ENCODE measurements around the gene XPO4.
"Not testable (repeated sequence)": the region's sequence is repeated elsewhere in the genome, so short reads cannot be mapped to it uniquely, and the experiment has no call there.

Gene XPO4

DNA sequence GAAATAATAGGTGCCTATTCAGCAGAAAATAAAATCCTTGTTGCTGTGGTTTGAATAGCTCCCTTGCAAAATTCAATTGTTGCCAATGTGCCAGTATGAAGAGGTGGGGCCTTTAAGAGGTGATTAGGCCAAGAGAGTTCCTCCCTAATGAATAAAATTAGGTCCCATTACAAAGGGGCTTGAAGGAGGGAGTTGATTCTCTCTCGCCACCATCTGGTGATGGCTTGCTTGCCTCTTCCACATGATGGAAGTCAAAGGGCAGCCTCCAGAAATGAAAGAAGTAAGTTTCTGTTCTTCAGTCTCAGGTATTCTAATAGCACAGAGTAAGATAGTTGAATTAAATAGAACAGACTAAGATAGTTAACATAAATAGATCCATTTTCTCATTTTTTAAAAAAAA is 125.8 kb downstream of the XPO4 start:
- DNase-seq, result no peak

DNA sequence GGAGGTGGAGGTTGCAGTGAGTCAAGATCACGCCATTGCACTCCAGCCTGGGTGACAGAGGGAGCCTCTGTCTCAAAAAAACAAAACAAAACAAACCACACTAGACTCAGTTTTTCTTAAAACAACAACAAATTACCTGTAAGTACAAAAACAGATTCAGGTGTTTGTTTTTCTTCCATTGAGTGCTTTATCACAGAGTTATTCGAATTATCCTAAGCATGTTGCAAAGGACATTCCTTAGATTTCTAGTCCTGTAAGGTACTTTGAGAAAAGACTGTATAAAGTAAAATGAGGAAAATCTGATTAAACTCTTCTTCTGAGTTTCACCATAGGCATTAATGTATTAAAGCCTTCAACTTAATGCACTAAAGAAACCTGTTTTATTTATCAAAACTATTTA is 126.6 kb downstream of the XPO4 start:
- DNase-seq, result no peak

GRCh38 chr13:20774746-20775145 is 127.8 kb downstream of the XPO4 start:
- no peak for DNase-seq

- peak; percentile 90 for DNase-seq
Observed at GRCh38 chr13:20773194-20774080, 129.1 kb downstream of the XPO4 start, which contains the start of gene EEF1AKMT1. Gene EEF1AKMT1, minus strand, starts transcription at chr13:20773961. Its CDS starts 16,363 bp downstream, at chr13:20757598.

DNA sequence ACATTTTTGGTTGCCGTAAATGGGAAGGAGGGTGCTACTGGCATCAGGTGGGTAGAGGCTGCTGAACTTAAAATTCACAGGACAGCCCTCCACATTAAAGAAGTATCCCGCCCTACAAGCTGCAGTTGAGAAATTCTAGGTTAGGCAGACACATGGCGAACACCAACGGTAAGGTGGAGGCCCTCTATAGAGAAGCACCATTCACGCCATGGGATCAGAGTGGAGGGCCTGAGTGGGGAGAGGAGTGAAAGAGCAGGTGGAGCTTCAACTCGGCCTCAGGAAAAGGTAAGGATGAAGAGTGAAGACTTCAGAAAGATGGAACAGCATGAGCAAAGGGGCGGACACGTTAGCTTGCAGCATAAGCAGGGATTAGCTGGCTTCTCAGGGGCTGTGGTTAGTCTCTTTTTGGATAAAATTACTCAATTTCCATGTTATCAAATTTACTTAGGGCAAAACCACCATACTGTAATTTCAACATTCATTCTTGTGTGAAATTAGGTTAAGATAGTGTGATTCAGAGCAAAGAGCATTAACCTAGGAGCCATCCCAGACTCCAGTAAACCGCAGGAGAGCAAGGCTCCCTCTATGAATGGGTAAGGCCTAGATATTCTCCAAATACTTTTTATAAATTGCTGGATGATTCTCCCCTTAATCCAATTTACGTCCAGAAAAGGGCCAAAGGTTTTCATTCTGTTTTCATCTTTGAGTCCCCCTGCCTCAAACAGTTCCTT is 130.0 kb downstream of the XPO4 start:
- DNase-seq, result no peak

DNA sequence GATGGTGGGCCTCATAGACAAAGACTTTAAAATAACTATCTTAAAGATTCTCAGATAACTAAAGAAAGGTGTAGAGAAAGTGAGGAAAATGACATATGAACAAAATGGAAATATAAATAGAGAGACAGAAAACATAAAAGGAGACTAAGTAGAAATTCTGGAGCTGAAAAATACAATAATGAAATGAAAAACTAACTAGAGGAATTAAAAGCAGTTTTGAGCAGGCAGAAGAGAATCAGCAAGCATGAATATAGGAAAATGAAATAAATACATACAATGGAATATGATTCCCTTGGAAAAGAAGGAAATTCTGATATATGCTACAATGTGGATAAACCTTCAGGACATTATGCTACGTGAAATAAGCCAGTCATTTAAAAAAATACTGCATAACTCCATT is 132.7 kb downstream of the XPO4 start:
- no peak for DNase-seq

DNA sequence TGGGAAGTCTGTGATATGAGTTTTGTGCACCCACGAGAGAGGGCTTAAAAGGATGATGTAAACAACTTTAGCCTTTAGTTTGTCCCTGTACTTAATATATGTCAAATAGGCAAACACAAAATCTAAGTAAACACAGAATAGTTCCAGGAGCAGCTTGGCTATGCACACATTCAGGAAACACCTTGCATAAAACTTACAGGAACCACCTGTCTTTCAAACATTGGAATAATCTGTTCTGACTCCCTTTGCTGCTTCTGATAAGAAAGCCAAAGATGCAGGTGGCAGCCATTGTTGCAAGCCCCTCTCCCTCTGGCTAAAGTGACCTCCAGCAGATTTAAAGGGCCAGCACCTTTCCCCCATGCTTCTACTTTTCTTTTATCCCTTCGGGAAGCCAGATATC is 133.5 kb downstream of the XPO4 start:
- DNase-seq, result no peak

GRCh38 chr13:20767309-20767943 is 135.1 kb downstream of the XPO4 start:
- DNase-seq, result no peak

DNA sequence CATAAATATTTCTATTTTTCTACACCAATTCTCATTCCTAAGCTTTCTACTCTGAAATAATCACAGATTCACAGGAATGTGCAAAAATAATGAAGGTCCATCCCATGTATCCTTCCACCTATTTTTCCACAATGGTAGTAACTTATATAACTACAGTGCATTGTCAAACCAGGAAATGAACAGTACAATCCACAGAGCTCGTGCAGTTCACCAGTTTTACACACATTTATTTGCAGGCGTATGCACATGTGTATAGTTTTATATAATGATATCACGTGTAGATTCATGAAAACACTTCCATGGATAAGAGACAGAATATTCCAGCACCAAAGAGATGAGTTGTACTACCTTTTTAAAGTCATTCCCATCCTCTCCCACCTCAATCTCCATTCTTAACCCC is 141.7 kb downstream of the XPO4 start:
- DNase-seq, result no peak

GRCh38 chr13:20754009-20754408 is 148.5 kb downstream of the XPO4 start:
- DNase-seq, result no peak

- DNase-seq, result no peak
Observed at GRCh38 chr13:20749377-20749776, 153.2 kb downstream of the XPO4 start.

DNA sequence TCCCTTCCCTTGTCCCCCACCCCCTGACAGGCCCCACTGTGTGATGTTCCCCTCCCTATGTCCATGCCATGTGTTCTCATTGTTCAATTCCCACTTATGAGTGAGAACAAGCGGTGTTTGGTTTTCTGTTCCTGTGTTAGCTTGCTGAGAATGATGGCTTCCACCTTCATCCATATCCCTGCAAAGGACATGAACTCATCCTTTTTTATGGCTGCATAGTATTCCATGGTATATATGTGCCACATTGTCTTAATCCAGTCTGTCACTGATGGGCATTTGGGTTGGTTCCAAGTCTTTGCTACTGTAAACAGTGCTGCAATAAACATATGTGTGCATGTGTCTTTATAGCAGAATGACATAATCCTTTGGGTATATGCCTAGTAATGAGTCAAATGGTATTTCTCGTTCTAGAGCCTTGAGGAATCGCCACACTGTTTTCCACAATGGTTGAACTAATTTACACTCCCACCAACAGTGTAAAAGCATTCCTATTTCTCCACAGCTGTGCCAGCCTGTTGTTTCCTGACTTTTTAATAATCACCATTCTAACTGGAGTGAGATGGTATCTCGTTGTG is 158.6 kb downstream of the XPO4 start:
- not testable (repeated sequence) for DNase-seq

- no peak for DNase-seq
Observed at GRCh38 chr13:20740021-20740420, 162.5 kb downstream of the XPO4 start.

DNA sequence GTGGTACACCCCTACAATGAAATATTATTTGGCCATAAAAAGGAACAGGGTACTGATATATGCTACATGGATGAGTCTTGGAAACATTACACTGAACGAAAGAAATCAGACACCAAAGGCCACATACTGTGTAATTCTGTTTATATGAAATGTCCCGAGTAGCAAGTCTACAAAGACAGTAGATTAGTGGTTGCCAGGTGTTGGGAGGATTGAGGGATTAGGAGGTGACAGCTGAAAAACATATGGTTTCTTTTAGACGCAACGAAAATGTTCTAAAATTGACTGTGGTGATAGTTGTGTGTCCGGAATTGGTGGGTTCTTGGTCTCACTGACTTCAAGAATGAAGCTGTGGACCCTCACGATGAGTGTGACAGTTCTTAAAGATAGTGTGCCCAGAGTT is 163.9 kb downstream of the XPO4 start:
- DNase-seq, result no peak

- DNase-seq, result no peak
Observed at GRCh38 chr13:20729633-20730585, 172.6 kb downstream of the XPO4 start.

DNA sequence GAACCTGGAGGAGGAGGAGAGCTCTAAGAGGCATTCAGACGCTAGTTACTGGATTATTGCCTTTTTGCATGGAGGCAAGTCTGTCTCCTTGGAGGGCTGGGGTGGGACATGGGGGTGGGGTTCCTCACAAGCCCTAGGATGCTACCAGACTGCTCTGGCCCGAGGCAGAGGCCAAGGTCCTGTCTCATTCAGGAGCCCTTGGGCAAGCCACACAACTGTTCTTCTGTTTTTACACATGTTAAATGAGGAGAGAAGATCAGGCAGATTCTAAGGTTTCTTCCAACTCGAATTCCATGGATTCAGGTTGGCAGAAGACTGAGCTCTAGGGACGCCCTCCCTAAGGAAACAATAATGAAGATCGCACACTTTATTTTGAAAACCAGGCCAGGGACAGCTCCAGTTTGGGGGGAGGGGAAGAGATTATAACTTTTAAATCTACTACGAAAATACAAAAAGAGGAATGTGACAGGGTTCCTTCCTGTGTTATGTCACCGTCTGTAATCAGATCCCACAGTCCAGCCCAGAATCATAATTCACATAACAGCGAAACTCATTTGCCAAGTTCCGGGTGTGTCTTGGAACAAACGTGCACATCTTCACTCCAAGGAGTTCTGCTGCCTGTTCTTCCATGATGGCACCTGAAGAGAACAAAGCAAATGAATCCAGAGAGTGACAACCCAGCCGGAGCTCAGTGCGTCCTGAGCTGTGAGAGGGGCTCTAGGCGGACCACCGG is 173.8 kb downstream of the XPO4 start:
- DNase-seq, result no peak

DNA sequence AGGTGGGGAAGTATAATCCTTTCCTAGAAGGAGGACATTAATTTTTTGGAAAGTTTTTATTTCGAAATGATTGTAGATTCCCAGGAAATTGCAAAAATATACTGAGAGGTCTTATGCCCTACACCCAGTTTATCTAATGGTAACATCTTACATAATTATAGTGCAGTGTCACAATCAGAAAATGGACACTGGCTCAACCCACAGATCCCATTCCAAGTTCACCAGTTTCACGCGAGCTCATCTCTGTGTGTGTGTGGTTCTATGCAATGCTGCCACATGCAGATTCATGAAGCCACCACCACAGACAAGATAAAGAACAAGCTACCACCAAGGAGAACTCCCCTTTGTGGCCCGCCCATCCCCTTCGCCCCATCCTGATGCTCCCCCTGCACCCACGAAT is 174.7 kb downstream of the XPO4 start:
- no peak for DNase-seq

Data from KG1 (cell line).